NCI-H2196 (cell line): ENCODE data around the gene PCNX3.

ENCODE experiments used
- DNase-seq: peaks from one replicate; lab custom pipeline; 2025; ENCODE audit not compliant: unreplicated experiment; lab: John Stamatoyannopoulos, UW

Gene PCNX3

GRCh38 chr11:65580031-65580692 lies 35.4 kb upstream of the PCNX3 start:
- DNase-seq, result no peak

- no peak for DNase-seq
Observed at GRCh38 chr11:65580756-65581155, 34.8 kb upstream of the PCNX3 start.

DNA sequence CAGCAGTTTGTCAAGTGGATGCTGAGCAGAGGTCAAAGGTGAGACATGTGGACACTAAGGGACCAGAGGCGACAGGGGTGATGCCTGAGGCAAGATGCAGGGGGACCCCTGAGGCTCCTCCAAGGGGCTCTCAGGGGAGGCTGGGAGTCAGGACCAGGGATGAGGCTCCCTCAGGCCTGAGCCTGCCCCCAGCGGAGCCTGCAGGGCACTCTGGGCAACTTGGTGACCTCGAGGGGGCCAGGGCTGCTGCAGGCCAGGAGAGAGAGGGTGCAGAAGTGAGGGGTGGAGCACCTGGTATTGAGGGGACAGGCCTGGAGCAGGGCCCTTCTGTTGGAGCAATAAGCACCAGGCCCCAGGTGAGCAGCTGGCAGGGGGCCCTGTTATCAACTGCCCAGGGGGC lies 33.6 kb upstream of the PCNX3 start:
- DNase-seq, result no peak

DNA sequence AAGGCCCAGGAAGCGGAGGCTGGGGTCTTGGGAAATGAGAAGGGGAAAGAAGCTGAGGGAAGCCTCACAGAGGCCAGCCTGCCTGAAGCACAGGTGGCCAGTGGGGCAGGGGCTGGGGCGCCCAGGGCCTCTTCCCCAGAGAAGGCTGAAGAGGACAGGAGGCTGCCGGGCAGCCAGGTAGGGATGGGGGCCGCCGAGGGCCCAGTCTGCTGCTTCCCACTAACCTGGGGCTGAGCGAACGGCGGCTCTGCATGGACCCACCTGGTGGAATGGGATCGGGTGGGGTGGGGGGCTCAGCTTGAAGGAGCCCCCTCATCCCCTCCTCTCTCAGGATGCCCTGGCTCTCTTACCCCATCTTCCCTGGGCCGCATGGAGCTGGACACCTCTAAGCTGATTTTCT lies 32.0 kb upstream of the PCNX3 start:
- DNase-seq, result no peak

DNA sequence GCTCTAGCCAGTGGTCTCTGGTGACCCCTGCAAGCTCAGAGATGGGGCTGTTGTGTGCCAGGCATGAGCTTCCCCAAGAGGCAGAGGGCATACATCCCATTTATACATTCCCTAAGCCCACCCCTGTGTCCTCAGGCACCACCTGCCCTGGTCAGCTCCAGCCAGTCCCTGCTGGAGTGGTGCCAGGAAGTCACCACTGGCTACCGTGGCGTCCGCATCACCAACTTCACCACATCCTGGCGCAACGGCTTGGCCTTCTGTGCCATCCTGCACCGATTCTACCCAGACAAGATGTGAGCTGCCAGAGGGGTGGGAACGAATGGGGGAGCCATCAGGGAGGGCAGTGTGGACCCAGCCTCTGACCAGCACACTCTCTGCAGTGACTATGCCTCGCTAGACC lies 31.5 kb upstream of the PCNX3 start:
- no peak for DNase-seq

DNA sequence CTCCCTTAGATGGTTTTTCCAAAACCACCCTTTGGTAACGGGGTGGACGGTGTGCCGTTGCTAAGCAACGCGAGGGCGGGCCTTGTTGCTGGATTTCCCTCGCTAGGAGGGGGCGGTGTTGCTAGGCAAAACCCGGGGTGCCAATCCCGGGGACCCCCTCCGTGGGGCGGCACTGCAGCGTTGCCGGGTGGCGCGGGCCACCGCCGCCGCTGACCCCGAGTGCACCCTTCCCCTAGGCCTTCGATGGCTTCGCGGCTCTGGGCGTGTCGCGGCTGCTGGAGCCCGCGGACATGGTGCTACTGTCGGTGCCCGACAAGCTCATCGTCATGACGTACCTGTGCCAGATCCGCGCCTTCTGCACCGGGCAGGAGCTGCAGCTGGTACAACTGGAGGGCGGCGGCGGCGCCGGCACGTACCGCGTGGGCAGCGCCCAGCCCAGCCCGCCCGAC lies 30.8 kb upstream of the PCNX3 start:
- DNase-seq, result no peak

DNA sequence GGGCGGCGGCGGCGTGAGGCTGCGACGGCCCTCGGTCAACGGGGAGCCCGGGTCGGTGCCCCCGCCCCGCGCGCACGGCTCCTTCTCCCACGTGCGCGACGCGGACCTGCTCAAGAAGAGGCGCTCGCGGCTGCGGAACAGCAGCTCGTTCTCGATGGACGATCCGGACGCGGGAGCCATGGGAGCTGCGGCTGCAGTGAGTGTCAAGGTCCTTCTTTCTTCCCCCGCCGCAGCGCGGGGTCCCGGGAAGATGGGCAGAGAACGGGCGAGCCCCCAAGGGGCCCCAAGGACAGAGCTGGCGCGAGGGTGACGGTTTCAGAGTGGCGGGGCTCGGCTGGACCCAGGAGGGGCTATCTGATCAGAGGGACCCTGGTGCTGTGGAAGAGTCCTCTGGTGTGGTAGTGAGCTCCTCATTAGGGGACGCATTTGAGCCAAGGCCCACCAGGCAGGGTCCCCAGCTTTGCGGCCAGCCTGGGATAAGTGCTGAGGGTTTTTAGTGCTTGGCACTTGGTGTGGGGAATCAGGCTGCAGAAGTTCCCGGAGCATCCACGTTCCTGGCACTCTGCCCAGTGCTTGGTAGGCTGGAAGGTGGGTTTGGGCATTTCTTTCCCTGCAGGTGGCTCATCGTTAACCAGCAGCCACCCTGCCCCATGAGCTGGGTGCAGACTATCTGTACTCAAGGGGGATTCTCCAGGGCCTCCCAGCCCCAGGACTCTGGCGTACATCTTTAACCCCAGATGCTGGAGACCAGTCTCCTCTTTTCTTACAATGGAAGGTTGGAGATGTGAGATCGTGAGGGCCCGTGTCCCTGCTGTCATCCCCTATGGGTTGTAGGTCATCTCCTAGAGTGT lies 30.0 kb upstream of the PCNX3 start:
- DNase-seq, result no peak

- DNase-seq, result no peak
Observed at GRCh38 chr11:65586247-65586630, 29.3 kb upstream of the PCNX3 start.

DNA sequence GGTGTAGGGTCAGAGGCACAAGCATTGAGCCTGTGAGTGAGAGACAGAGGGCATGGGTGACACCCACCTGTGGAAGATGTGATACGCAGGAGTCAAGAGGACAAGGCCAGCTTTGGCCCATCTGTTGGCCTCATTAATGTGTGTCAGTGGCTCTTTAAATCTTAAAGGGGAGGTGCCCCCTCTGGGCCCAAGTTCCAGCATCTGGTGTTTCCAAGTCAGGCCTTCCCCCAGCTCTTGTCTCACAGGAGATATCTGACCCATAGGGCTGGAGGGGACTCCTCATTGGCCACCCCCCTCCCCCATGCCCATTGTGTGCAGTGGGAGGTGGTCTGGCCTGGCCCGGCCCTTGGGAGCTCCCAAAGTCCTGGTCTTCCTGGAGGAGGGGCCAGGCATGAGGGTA lies 28.9 kb upstream of the PCNX3 start:
- no peak for DNase-seq

- DNase-seq, result peak; percentile 23
Observed at GRCh38 chr11:65588199-65589054, 27.1 kb upstream of the PCNX3 start.

DNA sequence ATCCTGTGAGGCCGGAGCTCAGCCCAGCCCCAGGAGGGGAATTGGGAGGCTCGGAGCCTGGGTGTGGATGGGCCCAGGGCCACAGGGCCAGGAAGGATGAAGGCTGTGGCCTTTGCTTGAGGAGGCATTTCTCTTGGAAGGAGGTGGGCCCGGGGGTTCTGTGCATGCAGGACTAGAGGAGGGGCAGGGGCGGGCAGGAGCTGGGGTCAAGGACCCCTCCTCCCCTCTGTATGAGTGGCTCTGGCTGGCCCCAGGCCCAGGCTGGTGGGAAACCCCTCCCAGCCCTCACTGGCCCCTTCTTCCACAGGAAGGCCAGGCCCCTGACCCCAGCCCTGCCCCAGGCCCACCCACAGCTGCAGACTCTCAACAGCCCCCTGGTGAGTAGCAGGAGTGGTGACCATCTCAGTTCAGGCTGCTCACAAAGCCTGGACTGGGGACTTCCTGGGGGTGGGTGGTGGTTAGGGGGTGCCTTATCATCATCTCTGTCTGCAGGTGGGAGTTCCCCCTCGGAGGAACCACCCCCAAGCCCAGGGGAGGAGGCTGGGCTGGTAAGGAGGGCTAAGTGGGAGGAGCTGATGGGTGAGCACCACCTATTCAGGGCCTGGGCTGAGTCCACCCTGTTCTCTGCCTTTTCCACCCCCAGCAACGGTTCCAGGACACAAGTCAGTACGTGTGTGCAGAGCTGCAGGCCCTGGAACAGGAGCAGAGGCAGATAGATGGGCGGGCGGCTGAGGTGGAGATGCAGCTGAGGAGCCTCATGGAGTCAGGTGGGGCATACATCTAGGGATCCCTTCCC lies 25.9 kb upstream of the PCNX3 start:
- DNase-seq, result no peak

DNA sequence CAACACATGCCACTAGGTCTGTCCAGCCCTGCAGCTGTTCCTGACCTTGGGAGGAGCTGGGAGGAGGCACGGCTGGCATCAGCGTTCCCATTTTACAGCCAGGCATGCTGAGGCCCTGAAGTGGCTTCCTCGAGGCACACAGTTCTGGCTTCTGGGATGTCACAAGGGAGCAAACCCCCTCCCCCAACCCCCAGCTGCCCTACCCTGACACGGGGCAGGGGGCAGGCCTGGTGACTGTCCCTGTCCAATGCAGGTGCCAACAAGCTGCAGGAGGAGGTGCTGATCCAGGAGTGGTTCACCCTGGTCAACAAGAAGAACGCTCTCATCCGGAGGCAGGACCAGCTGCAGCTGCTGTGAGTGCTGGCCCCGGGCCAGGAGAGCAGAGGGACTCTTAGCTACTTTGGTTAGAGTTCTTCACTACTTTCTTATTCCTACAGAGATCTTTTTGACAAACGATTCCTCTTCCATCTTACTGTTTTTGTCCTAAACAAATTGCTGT lies 25.3 kb upstream of the PCNX3 start:
- peak; percentile 88 for DNase-seq

DNA sequence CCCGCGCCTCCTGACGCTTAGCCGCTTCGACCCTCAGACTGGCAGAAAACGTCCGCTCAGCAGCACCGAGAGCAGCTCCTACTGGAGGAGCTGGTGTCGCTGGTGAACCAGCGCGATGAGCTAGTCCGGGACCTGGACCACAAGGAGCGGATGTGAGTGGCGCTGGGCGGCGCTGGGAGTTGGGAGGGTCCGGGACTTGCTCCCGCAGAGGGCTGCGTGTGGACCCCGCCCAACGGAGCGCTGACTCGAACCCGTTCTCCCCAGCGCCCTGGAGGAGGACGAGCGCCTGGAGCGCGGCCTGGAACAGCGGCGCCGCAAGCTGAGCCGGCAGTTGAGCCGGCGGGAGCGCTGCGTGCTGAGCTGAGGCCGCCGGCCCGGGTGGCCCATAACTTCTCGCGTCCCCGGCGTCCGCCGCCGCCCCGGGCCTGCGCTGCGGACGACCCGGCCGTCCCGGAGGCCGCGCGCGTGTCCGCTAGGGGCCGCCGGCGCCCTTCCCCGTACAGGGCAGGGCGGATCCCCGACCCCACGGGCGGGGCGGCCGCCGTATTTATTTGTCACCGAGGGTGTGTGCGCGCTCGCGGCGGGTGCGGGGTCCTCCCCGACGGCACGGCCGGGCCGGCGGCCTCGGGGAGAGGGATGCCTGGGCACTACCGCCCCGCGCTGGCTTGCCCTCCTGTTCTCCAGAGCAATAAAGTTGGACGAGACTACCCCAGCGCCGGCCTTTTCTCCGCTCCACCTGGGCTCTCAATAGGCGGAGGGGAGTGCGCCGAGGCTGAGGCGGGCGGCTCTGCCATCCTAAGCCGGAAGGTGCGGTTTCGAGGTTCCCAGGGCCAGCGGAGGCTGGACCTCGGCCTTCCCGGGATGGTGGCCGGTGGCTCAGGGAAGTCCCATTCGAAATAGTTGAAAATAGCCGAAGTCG lies 23.4 kb upstream of the PCNX3 start:
- DNase-seq, result no peak

DNA sequence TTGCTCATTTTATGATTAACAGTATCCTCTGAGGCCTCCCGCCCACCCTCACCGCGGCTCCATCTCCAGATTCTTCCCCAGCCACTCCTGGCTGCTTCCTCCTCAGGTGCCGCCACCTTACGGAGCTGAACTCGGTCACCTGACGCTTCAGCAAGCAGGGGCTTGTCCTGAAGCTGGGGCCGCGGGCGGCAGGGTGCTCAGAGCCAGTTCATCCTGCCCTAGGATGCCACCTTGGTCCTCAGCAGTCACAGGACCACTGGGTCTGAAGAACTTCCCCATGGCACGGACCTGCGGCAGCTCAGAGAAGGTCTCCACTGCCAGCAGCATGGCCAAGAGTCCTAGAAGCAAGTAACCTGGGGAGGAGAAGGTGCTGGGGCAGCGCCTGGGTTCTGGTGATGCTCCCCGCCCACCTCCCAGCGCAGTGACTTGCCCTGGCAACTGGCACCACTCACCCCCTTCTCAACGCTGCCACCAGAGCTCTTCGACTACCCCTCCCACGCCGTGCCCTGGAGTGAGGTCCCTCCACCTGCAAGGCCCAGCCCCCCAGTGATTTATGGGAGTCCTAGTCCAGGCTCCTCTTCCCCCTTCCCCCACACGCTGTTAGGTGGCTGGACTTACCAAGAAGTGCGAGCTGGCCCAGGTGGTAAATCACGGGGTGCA lies 22.6 kb upstream of the PCNX3 start:
- DNase-seq, result no peak

DNA sequence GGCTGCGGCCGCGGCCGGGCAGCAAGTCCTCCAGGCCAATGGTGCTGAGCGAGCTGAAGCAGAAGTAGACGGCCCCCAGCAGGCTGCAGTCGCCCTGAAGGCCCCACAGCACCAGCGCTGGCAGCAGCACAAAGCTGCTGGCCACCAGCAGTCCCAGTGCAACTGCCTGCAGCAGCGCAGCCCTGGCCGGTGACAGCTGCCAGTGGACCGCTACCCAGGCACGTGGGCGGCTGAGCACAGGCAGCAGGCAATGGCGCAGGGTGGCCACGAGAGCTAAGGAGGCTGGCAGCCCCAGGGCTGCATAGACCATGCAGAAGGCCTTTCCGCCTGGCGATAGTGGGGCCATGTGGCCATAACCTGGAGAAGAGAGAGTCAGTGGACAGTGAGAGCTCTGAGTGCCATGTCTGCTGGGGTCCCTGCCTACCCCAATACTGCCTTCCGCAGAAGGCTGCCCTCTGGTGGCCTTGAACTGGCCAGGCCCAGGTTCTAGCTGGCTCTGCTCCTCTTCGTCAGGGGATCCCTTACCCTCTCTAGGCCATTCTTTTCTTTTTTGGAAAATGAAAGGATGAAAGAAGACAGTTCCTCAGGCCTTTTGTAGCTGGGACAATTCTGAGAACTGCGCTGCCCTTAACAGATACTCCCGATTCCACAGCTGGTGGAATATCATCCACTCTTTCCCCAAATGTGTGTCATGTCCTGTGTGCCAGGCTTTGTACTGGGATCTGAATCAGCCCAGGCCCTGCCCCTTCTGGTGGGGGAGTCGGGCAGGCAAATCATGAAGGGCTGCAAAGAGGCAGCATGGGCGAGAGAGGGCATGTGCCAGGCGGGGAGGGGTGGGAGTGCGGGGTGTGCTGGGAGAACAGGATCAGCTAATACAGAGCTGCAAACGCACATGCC lies 21.8 kb upstream of the PCNX3 start:
- DNase-seq, result no peak

- DNase-seq, result no peak
Observed at GRCh38 chr11:65595131-65595530, 20.4 kb upstream of the PCNX3 start.

DNA sequence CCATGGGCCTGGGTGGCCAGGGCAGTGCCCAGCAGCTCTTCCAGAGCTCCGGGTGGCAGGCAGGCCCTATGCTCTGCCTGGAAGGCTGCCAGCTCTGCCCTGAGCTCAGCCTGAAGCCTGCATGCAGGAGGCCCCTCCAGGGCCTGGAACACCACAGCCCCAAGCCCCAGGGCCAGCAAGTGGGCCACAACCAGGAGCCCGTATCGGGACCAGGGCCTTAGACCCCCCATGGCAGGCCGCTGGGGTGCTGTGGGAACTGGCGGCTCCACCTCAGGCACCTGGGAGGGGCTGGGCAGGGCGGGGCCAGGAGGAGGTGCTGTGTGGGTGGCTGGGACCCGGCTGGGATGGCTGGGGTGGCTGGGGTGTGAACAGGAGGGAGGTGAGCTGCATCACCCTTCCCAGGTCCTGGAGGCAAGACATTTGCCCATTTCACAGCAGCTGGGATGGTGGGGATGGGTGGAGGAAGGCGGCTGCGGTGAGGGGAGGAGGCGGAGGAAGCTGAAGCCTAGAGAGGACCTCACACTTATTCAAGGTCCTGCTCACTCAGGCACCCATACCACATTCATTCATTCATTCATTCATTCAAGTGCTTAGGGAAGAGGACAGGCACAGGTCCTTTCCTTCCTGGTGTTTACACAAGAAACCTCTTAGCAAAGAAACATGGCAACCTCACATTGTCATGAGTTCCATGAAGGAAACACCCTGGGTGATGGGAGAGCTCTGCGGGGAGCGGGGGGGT lies 19.9 kb upstream of the PCNX3 start, which contains the start of gene KCNK7:
Gene KCNK7, minus strand, starts transcription at position 258 of the 739 bp plus-strand sequence. Its CDS starts 28 bp downstream, at position 230.
- no peak for DNase-seq
